GM18909 (cell line): ENCODE measurements around the gene MDM2.

Experiments used
- ATAC-seq: cut with Tn5 transposase; IDR thresholded peaks from one replicate; pipeline ENCODE4 v1.9.1; 2021; ENCODE audit warnings: mild to moderate bottlenecking; ENCODE audit not compliant: unreplicated experiment, poor library complexity

Gene MDM2

DNA sequence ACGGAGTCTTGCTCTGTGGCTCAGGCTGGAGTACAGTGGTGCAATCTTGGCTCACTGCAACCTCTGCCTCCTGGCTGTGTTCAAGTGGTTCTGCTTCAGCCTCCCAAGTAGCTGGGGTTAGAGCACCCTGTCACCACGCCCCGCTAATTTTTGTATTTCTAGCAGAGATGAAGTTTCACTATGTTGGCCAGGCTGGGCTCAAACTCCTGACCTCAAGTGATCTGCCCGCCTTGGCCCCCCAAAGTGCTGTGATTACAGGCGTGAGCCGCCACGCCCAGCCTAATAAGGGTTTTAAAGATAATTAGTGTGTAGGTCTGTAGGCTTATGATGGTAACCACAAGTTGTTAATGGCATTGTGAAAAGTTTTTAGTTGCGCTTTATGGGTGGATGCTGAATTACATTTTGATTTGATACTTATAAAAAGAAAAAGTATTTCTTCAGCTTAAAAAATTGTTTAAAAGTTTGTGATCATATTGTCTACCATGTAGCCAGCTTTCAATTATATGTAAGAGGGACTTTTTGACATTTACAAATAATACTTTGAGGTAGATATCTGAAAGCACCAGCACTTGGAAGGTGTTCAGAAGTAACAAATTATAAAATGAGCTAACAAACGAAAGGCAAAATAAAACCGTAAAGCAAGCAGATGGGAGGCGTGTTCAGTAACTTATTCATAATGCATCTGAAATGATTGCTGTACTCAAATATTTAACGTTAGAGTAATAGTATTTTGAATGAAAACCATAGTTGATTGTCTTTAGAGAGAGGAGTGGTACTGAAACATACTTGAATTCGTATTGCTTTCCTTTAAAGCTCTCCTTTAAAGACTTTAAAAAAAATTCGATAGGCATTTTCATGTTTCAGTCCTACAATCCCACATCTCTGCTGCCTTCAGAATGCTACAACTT lies 37.1 kb downstream of the MDM2 start:
- no peak for ATAC-seq

DNA sequence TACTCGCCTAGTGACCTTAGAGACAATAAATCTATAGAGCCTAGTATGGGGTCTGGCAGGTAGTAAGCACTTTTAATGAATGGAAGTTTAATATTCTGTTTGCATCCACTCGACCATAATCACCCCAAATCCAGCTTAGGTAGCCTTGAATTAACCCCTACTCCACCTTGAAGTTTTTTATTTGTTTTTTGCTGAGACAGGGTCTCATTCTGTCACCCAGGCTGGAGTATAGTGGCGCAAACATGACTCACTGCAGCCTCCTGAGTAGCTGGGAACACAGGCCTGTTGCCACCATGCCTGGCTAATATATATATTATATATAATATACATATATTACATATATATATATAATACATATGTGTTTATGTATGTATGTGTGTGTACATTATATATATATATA lies 38.8 kb downstream of the MDM2 start:
- no peak for ATAC-seq

DNA sequence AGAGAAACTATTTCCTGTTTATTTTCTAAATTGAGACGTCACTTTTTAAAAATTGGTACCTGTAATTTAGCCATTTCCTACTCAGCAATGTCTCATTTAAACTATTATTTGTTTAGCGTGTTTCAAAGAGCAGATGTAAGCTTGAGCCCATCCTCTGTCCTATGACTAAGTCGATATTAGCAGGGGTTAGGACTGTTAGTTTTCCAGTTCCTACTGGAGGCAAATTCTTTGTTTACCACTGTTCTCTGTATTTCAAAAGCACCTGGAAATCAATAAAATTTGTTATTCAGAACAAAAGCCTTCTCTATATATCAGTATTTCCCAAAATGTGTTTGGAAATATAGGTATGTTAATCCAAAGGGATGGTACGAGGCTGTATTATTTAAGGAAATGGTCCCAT lies 42.4 kb downstream of the MDM2 start:
- no peak for ATAC-seq

DNA sequence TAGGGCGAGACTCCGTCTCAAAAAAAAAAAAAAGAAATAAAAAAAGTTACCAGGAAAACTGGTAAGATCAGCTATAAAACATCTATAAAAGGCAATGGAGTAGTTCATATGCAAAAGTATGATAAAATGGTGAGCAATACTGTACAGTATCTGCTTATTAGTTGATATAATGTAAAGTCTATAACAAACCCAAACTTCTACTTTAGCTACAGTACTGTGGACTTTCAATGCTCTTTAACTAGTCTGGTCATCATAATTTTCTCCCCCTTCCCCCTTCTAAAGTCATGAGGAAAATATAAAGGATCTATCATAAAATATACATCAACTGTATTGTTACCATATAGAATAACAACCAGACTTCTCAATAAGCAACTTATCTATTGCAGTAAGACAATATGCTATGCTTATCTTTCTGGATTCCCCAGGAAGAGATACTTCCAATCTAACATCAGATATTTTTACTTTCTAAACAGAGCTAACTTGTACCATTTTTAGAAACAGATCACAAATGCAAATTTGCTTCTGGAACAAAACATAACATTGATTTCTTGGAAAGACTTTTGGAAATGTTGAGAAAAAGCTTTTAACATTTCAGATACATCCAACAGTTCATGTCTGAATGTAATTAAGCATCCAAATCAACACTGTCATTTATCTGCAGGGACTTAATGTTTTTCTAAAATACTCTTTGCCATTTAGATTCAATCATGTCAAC lies 43.8 kb downstream of the MDM2 start:
- no peak for ATAC-seq

DNA sequence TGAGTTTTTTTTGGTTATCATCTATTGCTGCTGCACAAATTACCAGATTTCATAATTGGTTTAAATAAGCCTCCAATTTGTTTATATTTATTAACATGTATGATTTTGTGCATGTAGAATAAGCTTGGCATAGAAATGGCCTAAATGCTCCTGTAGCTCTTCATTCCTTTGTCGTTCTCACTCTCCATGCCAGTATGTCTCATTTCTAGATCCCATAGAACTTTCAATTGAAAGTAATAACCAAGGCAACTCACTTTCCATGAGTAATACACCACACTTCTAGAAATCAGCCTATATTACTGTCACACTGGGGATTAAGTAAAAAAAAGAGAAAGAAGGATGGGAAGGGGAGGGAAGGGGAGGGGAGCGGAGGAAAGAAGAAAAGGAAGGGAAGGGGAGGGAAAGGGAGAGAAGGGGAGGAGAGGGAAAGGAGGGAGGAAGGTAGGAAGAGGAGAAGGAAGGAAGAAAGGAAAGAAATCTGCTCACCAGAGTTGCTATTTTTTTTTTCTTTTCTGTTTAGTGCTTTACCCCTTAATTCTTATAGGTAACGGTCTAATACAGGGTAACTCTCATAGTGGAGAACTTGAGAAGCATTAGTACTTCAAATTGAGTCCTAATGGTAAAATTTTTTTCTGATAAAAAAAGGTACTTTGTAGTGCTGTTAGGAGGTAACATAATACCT lies 45.6 kb downstream of the MDM2 start:
- ATAC-seq, result no peak

DNA sequence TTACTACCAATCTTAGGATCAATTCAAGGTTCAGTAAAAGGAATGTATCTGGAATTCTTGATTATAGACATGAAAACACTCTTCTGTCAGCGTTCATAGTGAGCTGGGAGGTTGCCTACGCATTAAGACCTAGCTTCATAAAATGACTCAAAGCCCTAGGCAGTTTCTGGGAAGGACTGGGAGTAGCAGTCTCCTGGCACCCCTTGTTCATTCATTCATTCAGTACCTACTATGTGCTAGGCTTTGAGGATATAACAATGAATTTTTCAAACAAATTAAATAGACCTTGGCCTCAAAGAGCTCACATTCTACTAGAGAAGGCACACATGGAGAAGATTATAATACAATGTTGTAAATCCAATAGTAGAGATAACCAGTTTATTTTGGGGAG lies 46.1 kb downstream of the MDM2 start:
- no peak for ATAC-seq

DNA sequence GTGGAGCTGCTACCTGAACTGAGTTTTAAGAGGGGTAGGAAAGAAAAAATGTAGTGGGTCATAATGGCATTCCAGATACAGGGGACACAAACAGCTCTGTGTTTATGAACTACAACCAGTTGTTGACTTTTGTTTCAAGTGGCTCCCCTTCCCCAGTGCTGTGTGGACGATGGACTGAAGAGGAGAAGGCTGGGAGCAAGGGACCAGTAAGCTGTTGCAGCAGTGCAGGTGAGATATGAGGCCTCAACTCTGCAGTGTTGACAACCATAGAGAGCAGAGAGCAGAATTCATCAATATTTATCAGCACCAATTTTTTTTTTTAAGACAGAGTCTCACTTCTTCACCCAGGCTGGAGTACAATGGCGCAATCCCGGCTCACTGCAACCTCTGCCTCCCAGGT lies 46.6 kb downstream of the MDM2 start:
- ATAC-seq, result no peak

DNA sequence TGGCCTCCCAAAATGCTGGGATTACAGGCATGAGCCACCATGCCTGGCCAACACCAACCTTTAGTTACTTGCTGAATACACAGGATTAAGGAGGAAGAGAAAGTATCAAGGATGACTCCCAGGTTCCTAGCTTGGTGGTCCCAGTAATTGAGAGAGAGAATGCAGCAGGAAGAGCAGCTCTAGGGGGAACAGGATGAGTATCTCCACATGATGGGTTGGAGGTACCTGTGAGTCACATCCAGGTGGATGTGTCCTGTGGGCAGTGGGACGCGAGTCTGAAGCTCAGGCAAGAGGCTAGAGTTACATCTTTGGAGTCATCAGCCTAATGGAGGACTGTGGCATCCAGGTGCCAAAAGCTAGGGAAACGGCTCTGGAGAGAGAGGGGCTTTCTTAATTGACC lies 47.1 kb downstream of the MDM2 start:
- no peak for ATAC-seq

DNA sequence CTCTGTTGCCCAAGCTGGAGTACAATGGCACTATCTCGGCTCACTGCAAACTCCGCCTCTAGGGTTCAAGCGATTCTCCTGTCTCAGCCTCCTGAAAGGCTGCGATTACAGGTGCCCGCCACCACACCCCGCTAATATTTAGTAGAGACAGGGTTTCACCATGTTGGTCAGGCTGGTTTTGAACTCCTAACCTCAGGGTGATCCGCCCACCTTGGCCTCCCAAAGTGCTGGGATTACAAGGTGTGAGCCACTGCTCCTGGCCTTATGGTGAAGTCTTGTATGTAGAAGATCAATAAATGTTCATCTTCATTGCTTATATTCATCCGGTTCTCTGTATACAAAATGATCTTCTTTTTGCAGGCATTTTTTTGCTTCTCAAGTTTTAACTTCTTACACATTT lies 47.8 kb downstream of the MDM2 start:
- ATAC-seq, result no peak

DNA sequence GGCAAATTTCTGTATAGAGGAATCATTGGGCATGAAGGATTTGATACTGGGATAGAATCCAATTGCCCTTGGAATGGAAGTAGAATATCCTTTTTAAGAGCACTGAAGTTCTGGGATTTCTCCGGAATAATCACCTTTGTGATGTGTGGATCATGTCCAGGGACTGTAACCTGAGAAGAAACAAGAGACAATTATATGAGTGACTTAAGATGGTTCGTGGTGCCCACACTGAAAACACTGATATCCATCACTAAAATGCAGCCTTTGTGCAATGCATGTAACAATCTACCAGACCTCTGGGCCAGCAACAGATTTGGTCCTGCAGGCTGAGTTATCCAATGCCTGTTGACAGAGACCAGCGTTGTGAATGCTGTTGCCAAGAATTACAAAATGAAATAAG lies 48.5 kb downstream of the MDM2 start:
- ATAC-seq, result no peak

DNA sequence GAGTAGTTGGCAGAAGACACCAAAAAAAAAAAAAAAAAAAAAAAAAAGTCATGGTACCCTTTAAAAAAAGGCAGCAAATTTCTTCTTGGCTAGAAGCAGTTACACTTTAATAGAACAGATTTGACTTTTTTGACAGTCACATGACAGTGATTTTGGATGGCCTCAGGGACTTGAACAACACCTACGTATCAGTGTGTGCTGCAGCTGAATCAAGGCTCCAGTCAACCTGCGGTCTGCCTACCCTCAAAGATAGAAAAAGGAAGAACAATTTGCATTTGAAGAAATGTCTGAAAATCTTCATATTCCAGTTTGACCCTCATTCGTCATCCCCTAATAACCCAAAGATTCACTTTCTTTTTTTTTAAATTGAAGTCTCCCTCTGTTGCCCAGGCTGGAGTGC lies 53.9 kb downstream of the MDM2 start:
- ATAC-seq, result no peak

DNA sequence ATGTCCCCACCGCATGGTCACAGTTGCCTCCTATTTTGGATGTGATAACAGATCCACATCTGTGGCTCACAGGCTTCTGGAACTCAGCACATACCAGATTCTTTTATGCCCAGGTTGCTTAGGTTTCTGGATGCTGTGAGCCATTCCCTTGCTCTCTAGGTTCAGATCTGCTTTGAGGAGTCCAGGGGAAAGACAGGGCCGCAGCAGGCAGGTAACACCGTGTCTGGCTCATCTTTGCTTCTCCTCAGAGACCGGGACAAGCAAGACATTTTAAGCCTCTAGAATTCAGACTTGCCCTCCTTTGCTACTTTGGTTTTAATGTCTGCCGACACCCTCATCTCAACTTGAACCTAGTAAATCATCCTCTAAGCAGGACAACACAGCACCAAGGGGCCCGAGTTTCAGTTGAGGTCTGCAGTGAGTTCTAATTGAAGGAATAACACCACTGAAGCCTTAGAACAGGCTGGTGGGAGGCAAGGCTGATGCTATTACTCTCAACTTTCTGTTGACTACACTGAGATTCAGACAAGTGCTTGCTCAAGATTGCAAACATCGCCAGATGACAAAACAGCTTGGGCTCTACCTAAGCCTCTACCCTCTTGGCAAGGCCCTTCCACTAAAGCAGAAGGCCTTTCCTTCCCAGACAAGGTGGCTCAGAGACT lies 55.3 kb downstream of the MDM2 start:
- no peak for ATAC-seq

DNA sequence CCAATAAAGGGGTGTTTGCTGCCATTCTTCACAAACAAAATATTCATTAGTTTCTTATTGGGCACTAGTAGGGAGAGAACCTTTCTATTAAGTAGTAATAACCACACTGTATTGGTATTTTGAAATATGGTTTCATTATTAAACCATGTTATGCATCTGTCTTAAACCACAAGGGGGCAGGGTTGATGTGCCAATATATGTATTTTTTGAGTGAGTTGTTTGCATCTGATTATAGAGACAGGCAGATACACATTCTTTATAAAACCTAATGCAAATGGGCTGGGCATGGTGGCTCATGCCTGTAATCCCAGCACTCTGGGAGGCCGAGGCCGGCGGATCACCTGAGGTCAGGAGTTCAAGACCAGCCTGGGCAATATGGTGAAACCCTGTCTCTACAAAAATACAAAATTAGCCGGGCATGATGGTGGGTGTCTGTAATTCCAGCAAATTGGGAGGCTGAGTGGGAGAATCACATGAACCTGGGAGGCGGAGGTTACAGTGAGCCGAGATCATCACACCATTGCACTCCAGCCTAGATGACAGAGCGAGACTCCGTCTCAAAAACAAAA lies 56.0 kb downstream of the MDM2 start:
- ATAC-seq, result peak; percentile 55

DNA sequence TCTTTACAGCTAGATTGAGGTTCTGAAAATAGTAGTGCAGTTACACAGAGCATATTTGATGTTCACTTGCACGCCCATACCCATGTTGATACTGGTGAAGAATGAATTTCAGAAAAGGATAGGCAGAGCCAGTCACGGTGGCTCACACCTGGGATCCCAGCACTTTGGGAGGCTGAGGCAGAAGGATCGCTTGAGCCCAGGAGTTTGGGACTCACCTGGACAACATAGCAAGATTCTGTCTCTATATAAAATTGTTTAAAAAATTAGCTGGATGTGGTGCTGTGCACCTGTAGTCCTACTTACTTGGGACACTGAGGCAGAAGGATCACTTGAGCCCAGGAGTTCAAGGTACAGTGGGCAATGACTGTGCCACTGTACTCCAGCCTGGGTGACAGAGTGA lies 56.6 kb downstream of the MDM2 start:
- no peak for ATAC-seq

DNA sequence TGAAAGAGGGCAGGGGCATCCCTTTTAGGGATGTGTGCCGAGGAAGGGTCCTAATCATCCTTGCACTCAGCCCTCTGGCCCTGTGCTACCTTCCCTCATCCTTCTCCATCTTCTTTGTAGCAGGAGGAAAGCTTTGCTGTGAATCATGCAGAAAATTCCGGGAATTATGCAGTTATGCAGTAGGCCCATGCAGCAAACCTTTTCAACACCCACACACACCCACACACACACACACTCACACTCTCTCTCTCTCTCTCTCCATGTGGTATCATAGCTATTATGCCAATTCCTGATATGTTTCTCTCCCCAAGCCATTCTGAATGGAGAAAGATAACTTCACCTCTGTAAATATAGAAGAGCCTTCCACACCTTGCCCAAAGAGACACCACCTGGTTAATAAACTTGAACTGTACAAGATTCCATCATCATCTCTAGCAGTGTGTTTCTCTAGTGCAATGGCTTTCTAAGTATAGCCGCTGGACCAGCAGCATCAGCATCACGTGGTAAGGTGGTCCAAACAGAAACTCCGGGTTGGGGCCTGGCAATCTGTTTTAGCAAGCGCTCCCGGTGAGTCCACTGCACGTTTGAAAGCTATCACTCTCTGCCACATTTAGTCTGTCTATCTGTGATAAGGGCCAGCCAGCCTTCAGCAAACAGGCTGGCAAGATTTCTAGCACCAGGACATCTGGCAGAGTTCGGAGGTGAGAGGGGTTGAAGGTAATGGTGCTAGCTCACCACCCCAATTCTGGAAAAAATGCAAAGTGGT lies 57.6 kb downstream of the MDM2 start:
- no peak for ATAC-seq

DNA sequence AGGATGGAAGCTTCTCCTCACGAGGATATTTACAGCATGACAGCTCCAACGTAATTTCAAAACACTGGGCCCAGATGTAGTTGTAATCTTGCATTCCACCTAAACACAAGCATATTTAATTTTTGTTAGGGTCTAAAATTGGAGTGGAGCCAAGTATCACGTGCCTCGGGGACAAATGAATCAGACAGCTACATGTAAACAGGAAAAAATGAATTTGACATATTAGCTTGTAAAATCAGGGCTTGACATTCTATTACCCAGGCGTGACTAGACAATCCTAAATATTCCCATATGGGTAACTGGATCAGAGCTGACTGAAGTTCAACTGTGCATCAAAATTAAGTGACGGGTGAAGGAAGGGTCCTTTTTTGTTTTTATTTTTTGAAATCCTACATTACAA lies 59.0 kb downstream of the MDM2 start:
- no peak for ATAC-seq

DNA sequence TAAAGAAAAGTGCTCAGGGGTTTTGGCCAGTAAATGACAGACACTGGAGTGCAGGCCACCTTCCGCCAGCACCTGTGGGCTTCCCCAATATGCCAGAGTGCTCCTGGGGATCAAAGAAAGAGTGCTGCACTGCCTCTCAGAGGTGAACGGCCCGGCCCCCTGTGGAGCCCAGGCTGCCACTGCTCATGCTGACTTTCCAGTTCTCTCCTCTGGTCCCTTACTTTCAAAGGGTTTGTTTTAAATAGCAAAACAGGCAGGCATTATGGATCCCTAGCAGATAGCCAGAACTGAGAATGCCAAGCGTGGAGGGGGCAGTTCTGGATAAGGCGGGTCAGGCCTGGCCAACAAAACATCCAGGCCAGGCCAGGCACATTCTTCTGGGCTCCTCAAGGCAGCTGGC lies 59.6 kb downstream of the MDM2 start:
- ATAC-seq, result no peak

DNA sequence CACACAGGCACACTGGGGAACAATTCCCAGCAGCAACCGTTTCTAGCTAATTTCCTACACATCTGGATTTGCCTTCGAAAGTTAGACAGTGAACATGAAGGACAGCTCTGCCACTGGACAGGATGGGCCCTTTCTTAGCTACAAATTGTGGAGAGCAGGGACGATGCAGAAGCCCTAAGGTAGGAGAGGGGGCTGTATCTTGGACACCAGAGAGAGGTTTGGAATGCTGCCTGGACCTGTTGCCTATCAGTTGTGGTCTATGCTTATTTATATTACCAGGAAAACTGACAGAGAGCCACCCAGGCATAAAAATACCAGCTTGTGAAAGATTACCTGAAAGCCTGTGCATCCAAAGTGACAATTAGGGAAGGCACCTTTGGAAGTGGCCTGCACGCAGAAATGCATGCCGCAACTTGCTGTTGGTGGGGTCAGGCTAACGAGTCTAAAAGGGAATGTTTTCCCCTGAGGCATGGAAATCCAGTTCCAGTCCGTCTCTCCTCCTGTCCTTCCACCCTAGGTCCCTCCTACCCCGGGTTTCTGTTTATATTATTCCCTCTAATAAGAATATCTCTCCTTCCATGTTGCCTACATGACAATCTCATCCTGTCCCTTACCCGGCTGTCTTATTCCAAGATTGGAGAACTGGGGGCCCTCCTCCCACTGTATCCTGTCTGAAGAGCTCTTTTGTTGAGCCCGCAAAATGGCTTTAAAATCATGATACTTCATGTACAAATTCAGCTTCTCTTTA lies 60.2 kb downstream of the MDM2 start:
- ATAC-seq, result no peak

DNA sequence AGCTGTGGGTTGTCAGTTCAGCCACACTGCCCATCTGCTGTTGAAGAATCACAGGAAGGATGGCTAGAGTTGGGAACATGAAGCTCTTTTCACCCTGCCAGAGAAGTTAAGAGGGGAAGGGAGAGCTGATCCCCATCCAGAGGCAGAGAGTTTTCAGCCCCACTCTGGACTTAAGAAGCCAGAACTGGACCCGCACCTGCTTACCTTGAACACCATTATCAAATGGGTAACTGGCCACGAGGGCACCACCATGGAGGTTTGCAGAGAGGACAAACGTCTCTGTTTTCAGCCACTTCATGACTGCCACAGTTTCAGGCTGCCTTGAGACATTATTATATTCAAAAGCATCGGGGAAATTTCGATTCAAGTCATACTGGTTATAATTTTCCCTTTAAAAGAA lies 62.0 kb downstream of the MDM2 start:
- no peak for ATAC-seq
